Activated T-cell treated with anti-CD3 and anti-CD28 coated beads, Interleukin-2, amount 50 U/mL, for 24 hours (primary cell): Measurements from ENCODE around the gene CARD14.
A peak's percentile ranks its signal among the peaks of the same experiment; 100 is the strongest.

Source experiments
- DNase-seq: peaks from one replicate; pipeline ENCODE4 v3.0.0-alpha.2; 2020
- H3K27ac Mint-ChIP-seq: 2 replicates; pipeline ENCODE4 v1.8.0; 2020; ENCODE audit warnings: mild to moderate bottlenecking, mixed read lengths
- H3K27me3 Mint-ChIP-seq: 2 replicates; pipeline ENCODE4 v1.8.0; 2020; ENCODE audit warnings: mixed read lengths
- H3K36me3 Mint-ChIP-seq: 2 replicates; pipeline ENCODE4 v1.8.0; 2020; ENCODE audit warnings: low read depth, mixed read lengths
- H3K4me1 Mint-ChIP-seq: 2 replicates; pipeline ENCODE4 v1.8.0; 2020; ENCODE audit warnings: low read depth, mixed read lengths
- H3K4me3 Mint-ChIP-seq: 2 replicates; pipeline ENCODE4 v1.8.0; 2020; ENCODE audit warnings: mild to moderate bottlenecking, moderate library complexity, mixed read lengths
- H3K9me3 Mint-ChIP-seq: 2 replicates; pipeline ENCODE4 v1.8.0; 2020; ENCODE audit warnings: mixed read lengths

CARD14 gene

GRCh38 chr17:80169784-80170500 is at the start of gene CARD14:
CARD14 (plus strand) TSS chr17:80170030; CDS start chr17:80181439, 11,409 bp downstream.
- Mint-ChIP-seq H3K27me3 (no peaks in the 10 kb centered on the region), H3K4me1 (no peaks in the 10 kb centered on the region), H3K4me3 (no peak within 1 kb of the TSS), H3K27ac (no peak within 1 kb of the TSS), H3K9me3 (no peaks in the 10 kb centered on the region), H3K36me3 (no peaks in the 10 kb centered on the region)
- no peak for DNase-seq

DNA sequence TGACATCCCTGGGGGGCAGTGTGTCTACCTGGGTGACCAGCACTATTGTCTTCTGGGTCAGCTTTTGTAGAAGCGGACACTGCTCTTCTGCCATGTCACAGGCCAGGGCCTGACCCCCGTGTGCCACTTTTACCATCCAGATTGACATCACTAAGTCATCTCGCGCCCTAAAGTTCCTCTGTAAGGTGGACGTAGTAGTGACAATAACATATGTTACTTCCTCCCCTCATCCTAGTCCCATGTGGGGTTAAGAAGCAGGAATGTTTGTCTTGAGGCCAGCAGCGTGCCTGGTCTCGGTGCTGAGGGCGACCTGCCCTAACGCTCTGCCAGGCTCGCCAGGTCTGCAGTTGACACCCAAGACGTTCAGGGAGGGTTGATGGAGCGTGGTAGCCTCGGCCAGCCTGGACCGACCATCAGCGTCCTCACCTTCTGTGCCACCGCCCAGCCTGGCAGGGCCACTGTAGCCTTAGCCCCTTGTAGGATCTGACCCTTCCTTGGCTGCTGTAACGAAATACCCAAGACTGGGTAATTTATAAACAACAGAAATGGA is 47.7 kb upstream of the CARD14 start:
- Mint-ChIP-seq H3K9me3 (no peaks in the 10 kb centered on the region), H3K27ac (no peak overlapping the region), H3K4me1 (no peaks in the 10 kb centered on the region), H3K36me3 (peaks cover 2% of the 10 kb centered on the region), H3K27me3 (peaks cover 13% of the 10 kb centered on the region), H3K4me3 (no peak overlapping the region)
- peak; percentile 8 for DNase-seq

GRCh38 chr17:80122926-80123505 is 46.8 kb upstream of the CARD14 start:
- no peaks in the 10 kb centered on the region for H3K4me1 Mint-ChIP-seq
- DNase-seq: peak; percentile 18
- no peaks in the 10 kb centered on the region for H3K9me3 Mint-ChIP-seq
- peaks cover 2% of the 10 kb centered on the region for H3K36me3 Mint-ChIP-seq
- no peak overlapping the region for H3K4me3 Mint-ChIP-seq
- H3K27ac Mint-ChIP-seq: no peak overlapping the region
- H3K27me3 Mint-ChIP-seq: peaks cover 13% of the 10 kb centered on the region

GRCh38 chr17:80123791-80124190 is 46.0 kb upstream of the CARD14 start:
- Mint-ChIP-seq H3K4me1 (no peaks in the 10 kb centered on the region), H3K9me3 (no peaks in the 10 kb centered on the region), H3K36me3 (peaks cover 2% of the 10 kb centered on the region), H3K27me3 (peaks cover 13% of the 10 kb centered on the region), H3K4me3 (no peak overlapping the region), H3K27ac (no peak overlapping the region)
- DNase-seq: peak; percentile 6

GRCh38 chr17:80124351-80124981 is 45.4 kb upstream of the CARD14 start:
- Mint-ChIP-seq H3K4me3 (no peak overlapping the region), H3K27ac (no peak overlapping the region), H3K9me3 (no peaks in the 10 kb centered on the region), H3K27me3 (peaks cover 16% of the 10 kb centered on the region), H3K36me3 (no peaks in the 10 kb centered on the region), H3K4me1 (no peaks in the 10 kb centered on the region)
- peak; percentile 21 for DNase-seq

GRCh38 chr17:80125656-80126448 is 44.0 kb upstream of the CARD14 start:
- H3K9me3 Mint-ChIP-seq: no peaks in the 10 kb centered on the region
- no peaks in the 10 kb centered on the region for H3K36me3 Mint-ChIP-seq
- H3K4me1 Mint-ChIP-seq: no peaks in the 10 kb centered on the region
- DNase-seq: peak; percentile 8
- H3K27ac Mint-ChIP-seq: no peak overlapping the region
- peaks cover 16% of the 10 kb centered on the region for H3K27me3 Mint-ChIP-seq
- no peak overlapping the region for H3K4me3 Mint-ChIP-seq

GRCh38 chr17:80126449-80126715 is 43.4 kb upstream of the CARD14 start:
- Mint-ChIP-seq H3K27ac (no peak overlapping the region), H3K9me3 (no peaks in the 10 kb centered on the region), H3K4me1 (no peaks in the 10 kb centered on the region), H3K4me3 (no peak overlapping the region), H3K27me3 (peaks cover 16% of the 10 kb centered on the region), H3K36me3 (no peaks in the 10 kb centered on the region)
- DNase-seq: no peak

GRCh38 chr17:80129006-80129565 is 40.7 kb upstream of the CARD14 start:
- Mint-ChIP-seq H3K36me3 (peaks cover 17% of the 10 kb centered on the region), H3K4me3 (no peak overlapping the region), H3K27ac (no peak overlapping the region), H3K4me1 (no peaks in the 10 kb centered on the region), H3K27me3 (peaks cover 16% of the 10 kb centered on the region), H3K9me3 (no peaks in the 10 kb centered on the region)
- no peak for DNase-seq

- no peaks in the 10 kb centered on the region for H3K9me3 Mint-ChIP-seq
Observed at GRCh38 chr17:80130992-80131391, 38.8 kb upstream of the CARD14 start.

GRCh38 chr17:80132906-80133625 is 36.8 kb upstream of the CARD14 start:
- Mint-ChIP-seq H3K4me1 (no peaks in the 10 kb centered on the region), H3K27me3 (peaks cover 3% of the 10 kb centered on the region), H3K4me3 (no peak overlapping the region), H3K27ac (no peak overlapping the region), H3K9me3 (no peaks in the 10 kb centered on the region), H3K36me3 (peaks cover 55% of the 10 kb centered on the region)
- peak; percentile 20 for DNase-seq

More at GRCh38 chr17:80130992-80131391, 38.8 kb upstream of the CARD14 start:
- peaks cover 12% of the 10 kb centered on the region for H3K27me3 Mint-ChIP-seq
- no peaks in the 10 kb centered on the region for H3K4me1 Mint-ChIP-seq
- no peak overlapping the region for H3K27ac Mint-ChIP-seq
- peaks cover 34% of the 10 kb centered on the region for H3K36me3 Mint-ChIP-seq
- no peak overlapping the region for H3K4me3 Mint-ChIP-seq
- peak; percentile 8 for DNase-seq

GRCh38 chr17:80133626-80133970 is 36.2 kb upstream of the CARD14 start:
- H3K27ac Mint-ChIP-seq: no peak overlapping the region
- H3K27me3 Mint-ChIP-seq: peaks cover 3% of the 10 kb centered on the region
- peak; percentile 24 for DNase-seq
- peaks cover 60% of the 10 kb centered on the region for H3K36me3 Mint-ChIP-seq
- no peaks in the 10 kb centered on the region for H3K9me3 Mint-ChIP-seq
- no peak overlapping the region for H3K4me3 Mint-ChIP-seq
- H3K4me1 Mint-ChIP-seq: no peaks in the 10 kb centered on the region

GRCh38 chr17:80137131-80137530 is 32.7 kb upstream of the CARD14 start:
- H3K4me3 Mint-ChIP-seq: no peak overlapping the region
- peaks cover 95% of the 10 kb centered on the region for H3K36me3 Mint-ChIP-seq
- H3K27ac Mint-ChIP-seq: no peak overlapping the region
- H3K4me1 Mint-ChIP-seq: peaks cover 5% of the 10 kb centered on the region
- H3K9me3 Mint-ChIP-seq: no peaks in the 10 kb centered on the region
- no peaks in the 10 kb centered on the region for H3K27me3 Mint-ChIP-seq
- DNase-seq: peak; percentile 22

DNA sequence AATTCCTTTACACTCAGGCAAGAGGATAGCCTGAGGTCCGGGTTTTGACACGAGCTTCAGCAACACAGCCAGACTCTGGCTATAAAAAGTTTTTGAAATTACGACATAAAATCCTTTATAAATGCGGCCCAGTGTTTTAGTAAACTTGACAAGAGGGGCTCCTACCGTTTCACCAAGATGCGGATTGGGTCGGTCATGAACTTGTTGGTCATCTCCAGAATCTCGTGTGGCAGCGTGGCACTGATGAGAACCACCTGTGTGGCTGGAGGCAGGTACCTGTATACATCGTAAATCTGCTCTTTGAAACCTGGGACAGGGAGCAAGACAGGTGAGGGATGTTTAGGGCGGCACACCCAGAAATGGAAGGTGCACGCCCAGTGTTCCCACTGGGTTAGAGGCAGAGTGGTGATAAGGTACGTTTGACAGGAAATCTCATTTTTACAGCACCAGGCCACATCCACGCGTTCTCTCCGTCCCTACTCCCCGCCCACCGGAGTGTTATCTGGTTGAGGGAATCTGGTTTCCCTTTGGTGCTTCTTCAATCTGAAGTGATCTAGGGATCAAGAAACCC is 30.9 kb upstream of the CARD14 start:
- H3K27ac Mint-ChIP-seq: peak overlapping the region; percentile 55
- no peaks in the 10 kb centered on the region for H3K27me3 Mint-ChIP-seq
- peaks cover 15% of the 10 kb centered on the region for H3K4me1 Mint-ChIP-seq
- DNase-seq: peak; percentile 16
- no peaks in the 10 kb centered on the region for H3K9me3 Mint-ChIP-seq
- H3K36me3 Mint-ChIP-seq: peaks cover 97% of the 10 kb centered on the region
- H3K4me3 Mint-ChIP-seq: no peak overlapping the region
